B cell (primary cell): ENCODE data around the gene TFEB. TPM values are rescaled to one million over a fixed set of nuclear protein-coding genes. Genes with fewer than 3 reads are reported as not detected.

ENCODE experiments used
- ATAC-seq: fragments of 200-7000 bp; cut with Tn5 transposase; one replicate; pipeline ENCODE4 v1.10.0; 2021; ENCODE audit warnings: low read depth, mild to moderate bottlenecking, moderate number of reproducible peaks, moderate library complexity
- CTCF ChIA-PET: fragments of 350-600 bp; sonication (Branson Sonifier 250); formaldehyde crosslinking; loops from one replicate; lab custom pipeline; 2021; ENCODE audit warnings: antibody characterized with exemption, inconsistent platforms; lab: Charles Lee
- POLR2A ChIA-PET: fragments of 350-600 bp; sonication (Branson Sonifier 250); formaldehyde crosslinking; loops from one replicate; lab custom pipeline; 2021; ENCODE audit warnings: antibody characterized with exemption; lab: Charles Lee
- DNase-seq: peaks from one replicate; pipeline ENCODE4 v3.0.0; 2013
- H2AFZ ChIP-seq: 2 replicates; pipeline ENCODE4 v1.6.1; 2012; ENCODE audit warnings: mild to moderate bottlenecking, low read depth, low read length; ENCODE audit not compliant: insufficient read depth, poor library complexity, severe bottlenecking
- H3K27ac ChIP-seq, 2 donors: 1 replicate in 1 of 2; 2 replicates in 1 of 2; pipeline ENCODE4 v1.5.1; 2012 to 2013; ENCODE audit warnings: low read length in 2 of 2, mild to moderate bottlenecking in 2 of 2, moderate library complexity in 1 of 2
- H3K27me3 ChIP-seq, 4 experiments: fragments of 200-600 bp in 1 of 4; sonication (generic) in 1 of 4; replicated peaks in 1 of 4; 1 replicate in 2 of 4; 2 replicates in 2 of 4; pipeline versions ENCODE4 v1.6.1 to v1.7.0; 2013 to 2016; ENCODE audit warnings: low read length in 3 of 4, mild to moderate bottlenecking in 2 of 4, mixed read lengths in 1 of 4, moderate library complexity in 1 of 4; ENCODE audit not compliant: insufficient read depth in 4 of 4, control insufficient read depth in 3 of 4; ENCODE audit errors: control extremely low read depth in 1 of 4
- H3K36me3 ChIP-seq, 2 experiments: replicated peaks in 1 of 2; 1 replicate in 1 of 2; 2 replicates in 1 of 2; pipeline versions ENCODE4 v1.6.1 to v1.7.1; 2013; ENCODE audit warnings: low read length in 1 of 2; ENCODE audit not compliant: insufficient read depth in 2 of 2, control insufficient read depth in 1 of 2; ENCODE audit errors: control extremely low read depth in 1 of 2, extremely low read depth in 1 of 2
- H3K4me1 ChIP-seq, 2 donors: fragments of 200-600 bp in 1 of 2; sonication (generic) in 1 of 2; 1 replicate in 1 of 2; 2 replicates in 1 of 2; pipeline versions ENCODE4 v1.5.1 to v1.6.1; 2013 to 2017; ENCODE audit warnings: low read length in 2 of 2; ENCODE audit not compliant: control insufficient read depth in 2 of 2, insufficient read depth in 2 of 2
- H3K4me2 ChIP-seq: replicated peaks from 2 replicates; pipeline ENCODE3; 2012; ENCODE audit warnings: mild to moderate bottlenecking, low read depth, low read length; ENCODE audit not compliant: poor library complexity, severe bottlenecking
- H3K4me3 ChIP-seq, 5 experiments: fragments of 200-600 bp in 1 of 5; sonication (generic) in 1 of 5; 1 replicate in 3 of 5; 2 replicates in 2 of 5; pipeline versions ENCODE4 v1.5.1 to v1.7.0; 2011 to 2016; ENCODE audit warnings: low read length in 4 of 5, mild to moderate bottlenecking in 4 of 5, low read depth in 2 of 5, control low read depth in 1 of 5, moderate library complexity in 1 of 5; ENCODE audit not compliant: insufficient read depth in 1 of 5; ENCODE audit errors: control extremely low read depth in 1 of 5, extremely low read depth in 1 of 5
- H3K79me2 ChIP-seq: fragments of 200-600 bp; sonication (generic); one replicate; pipeline ENCODE4 v1.6.0; 2016; ENCODE audit warnings: low read length; ENCODE audit not compliant: control insufficient read depth, insufficient read depth
- H3K9ac ChIP-seq: fragments of 200-600 bp; sonication (generic); 2 replicates; pipeline ENCODE4 v1.6.1; 2017; ENCODE audit warnings: mild to moderate bottlenecking, low read length, moderate library complexity
- H3K9me3 ChIP-seq, 3 donors: one replicate each; pipeline versions ENCODE4 v1.6.1 to v1.7.1; 2013; ENCODE audit warnings: low read length in 2 of 3; ENCODE audit not compliant: control insufficient read depth in 2 of 3, insufficient read depth in 1 of 3; ENCODE audit errors: control extremely low read depth in 1 of 3
- H4K20me1 ChIP-seq: 2 replicates; pipeline ENCODE4 v1.6.0; 2012; ENCODE audit warnings: mild to moderate bottlenecking, low read length; ENCODE audit not compliant: insufficient read depth, control insufficient read depth, poor library complexity, severe bottlenecking
- H3K27ac Mint-ChIP-seq: one replicate; pipeline ENCODE4 v1.8.0; 2021; ENCODE audit warnings: mixed read lengths
- H3K27me3 Mint-ChIP-seq: one replicate; pipeline ENCODE4 v1.8.0; 2021; ENCODE audit warnings: mixed read lengths
- H3K4me1 Mint-ChIP-seq: one replicate; pipeline ENCODE4 v1.8.0; 2021; ENCODE audit warnings: mixed read lengths
- H3K4me3 Mint-ChIP-seq: one replicate; pipeline ENCODE4 v1.8.0; 2021; ENCODE audit warnings: mixed read lengths
- H3K9me3 Mint-ChIP-seq: one replicate; pipeline ENCODE4 v1.8.0; 2022; ENCODE audit warnings: mixed read lengths; ENCODE audit not compliant: insufficient read depth
- CTCF ChIP-seq: fragments of 200-600 bp; IDR thresholded peaks from one replicate; pipeline ENCODE4 v1.8.0; 2022; ENCODE audit warnings: antibody characterized with exemption, mild to moderate bottlenecking
- EZH2 ChIP-seq: IDR thresholded peaks from 2 replicates; pipeline ENCODE4 v1.6.1; 2012; ENCODE audit warnings: borderline replicate concordance, low read depth, mild to moderate bottlenecking, moderate library complexity, low read length; ENCODE audit not compliant: insufficient read depth, poor library complexity, severe bottlenecking
- WGBS: methylation state at CpG from one replicate; pipeline ENCODE4 v1.1.5; 2013; ENCODE audit warnings: missing lambda C conversion rate; ENCODE audit not compliant: insufficient coverage; 5-methylcytosine and 5-hydroxymethylcytosine counted together
- intact Hi-C: fragments of 100-400 bp; cut with micrococcal nuclease; formaldehyde crosslinking; loops from one replicate; pipeline ENCODE4 v1.10.0; 2022
- polyA plus RNA-seq: library from polyadenylated mRNA; depleted of rRNA; stranded (reverse); fragments of >200 nt; gene quantifications from 2 replicates; pipeline ENCODE4 v1.2.3, GENCODE V29; 2012
- total RNA-seq, 2 donors: library from RNA; stranded (reverse); fragments of 120-200 nt in 1 of 2; gene quantifications; 1 replicate in 1 of 2; 2 replicates in 1 of 2; pipeline versions ENCODE4 v1.2.3 to v1.2.4, GENCODE V29; 2013 to 2022

The TFEB gene
- total and polyA plus RNA-seq, 2 donors (not counting 1 experiment from before 2014, with no cell fraction given): 113 to 148 TPM

GRCh38 chr6:41704028-41704427 is 31.4 kb downstream of the TFEB start:
- H2AFZ ChIP-seq: no peak overlapping the region
- H3K4me1 ChIP-seq: peaks cover 87 to 97% of the 10 kb centered on the region in 2 donors
- ATAC-seq (no peak), DNase-seq (no peak)
- H3K27me3 ChIP-seq: no peaks in the 10 kb centered on the region
- H3K9ac ChIP-seq: peak overlapping the region; percentile 65
- TF ChIP-seq CTCF: no peak
- no peak for TF ChIP-seq EZH2
- Mint-ChIP-seq H3K4me3 (peak overlapping the region; percentile 86), H3K9me3 (no peaks in the 10 kb centered on the region), H3K27me3 (no peaks in the 10 kb centered on the region), H3K27ac (peak overlapping the region; percentile 100), H3K4me1 (peaks cover 97% of the 10 kb centered on the region)
- POLR2A ChIA-PET: interaction anchor here (2.7 to 11.0 kb wide), 5 partner anchors 12 to 28 kb away, joined by 11 to 342 read pairs (median 41); partner anchors contain the start of gene TFEB
- CTCF ChIA-PET: interaction anchor here (1.6 to 8.3 kb wide), 7 partner anchors 10 to 81 kb away, joined by 6 to 303 read pairs (median 86); partner anchors contain the start of gene TFEB
- H3K27ac ChIP-seq: peak overlapping the region; percentile 83 to 96
- peaks cover 95% of the 10 kb centered on the region for H3K79me2 ChIP-seq
- H3K4me2 ChIP-seq: peak overlapping the region; percentile 82
- intact Hi-C loops: loop anchor here (10.0 kb wide), 1 partner anchor 191 kb away; the partner anchor contains the start of gene USP49
- peaks cover 0 to 7% (median 0%) of the 10 kb centered on the region in 3 donors for H3K9me3 ChIP-seq
- 93% methylated on average over 7 of the region's 7 CpGs for WGBS
- H3K4me3 ChIP-seq: peak overlapping the region in 3 of 5 experiments; percentile 33 to 65 (median 53)
- H3K36me3 ChIP-seq: peaks cover 0 to 44% of the 10 kb centered on the region in 2 experiments
- peaks cover 38% of the 10 kb centered on the region for H4K20me1 ChIP-seq
